Heart left ventricle (tissue), 16 donors: ENCODE results near the gene MEP1A. TPM values are rescaled to one million over a fixed set of nuclear protein-coding genes. Genes with fewer than 3 reads are reported as not detected.

Experiments used
- ATAC-seq, 4 donors: fragments of 200-7000 bp; cut with Tn5 transposase; one replicate each; pipeline ENCODE4 v1.9.1; 2020 to 2022; ENCODE audit warnings: moderate library complexity in 4 of 4, mild to moderate bottlenecking in 3 of 4, moderate number of reproducible peaks in 1 of 4
- DNase-seq, 5 donors: peaks; one replicate each; pipeline ENCODE4 v3.0.0-alpha.2; 2020
- H3K27ac ChIP-seq, 12 donors: fragments of 200-600 bp; sonication (generic) in 4 of 12; one replicate each; pipeline versions ENCODE4 v1.5.0 to v1.8.0; 2016 to 2022; ENCODE audit warnings: mild to moderate bottlenecking in 2 of 12
- H3K27me3 ChIP-seq, 9 donors: fragments of 200-600 bp; sonication (generic) in 2 of 9; one replicate each; pipeline versions ENCODE4 v1.5.1 to v1.8.0; 2016 to 2022; ENCODE audit warnings: mild to moderate bottlenecking in 3 of 9
- H3K36me3 ChIP-seq, 9 donors: fragments of 200-600 bp; sonication (generic) in 2 of 9; one replicate each; pipeline versions ENCODE4 v1.5.0 to v1.8.0; 2018 to 2022; ENCODE audit warnings: mild to moderate bottlenecking in 2 of 9
- H3K4me1 ChIP-seq, 12 donors: fragments of 200-600 bp; sonication (generic) in 4 of 12; one replicate each; pipeline versions ENCODE4 v1.5.0 to v1.8.0; 2016 to 2022; ENCODE audit warnings: mild to moderate bottlenecking in 3 of 12
- H3K4me3 ChIP-seq, 12 donors: fragments of 200-600 bp; sonication (generic) in 4 of 12; one replicate each; pipeline versions ENCODE4 v1.5.0 to v1.8.0; 2017 to 2022; ENCODE audit warnings: mild to moderate bottlenecking in 9 of 12, moderate library complexity in 4 of 12
- H3K9me3 ChIP-seq, 12 donors: fragments of 200-600 bp; sonication (generic) in 4 of 12; one replicate each; pipeline versions ENCODE4 v1.5.0 to v1.8.0; 2016 to 2022; ENCODE audit warnings: mild to moderate bottlenecking in 1 of 12
- POLR2A ChIP-seq, 2 donors: fragments of 450-650 bp; IDR thresholded peaks; one replicate each; pipeline ENCODE4 v1.6.1; 2017; ENCODE audit warnings: antibody characterized with exemption in 2 of 2, mild to moderate bottlenecking in 2 of 2, moderate library complexity in 2 of 2
- WGBS, 4 donors: extraction: QIAGEN DNeasy Blood & Tissue Kit in 2 of 4; methylation state at CpG; one replicate each; pipeline versions ENCODE4 v1.1.5 to v1.1.7; 2013 to 2018; 5-methylcytosine and 5-hydroxymethylcytosine counted together
- intact Hi-C, 10 donors: fragments of 100-400 bp; cut with DNase I; formaldehyde crosslinking; loops; one replicate each; pipeline versions ENCODE4 v1.11.1 to v1.14.2; 2022
- polyA plus RNA-seq, 2 donors: library from polyadenylated mRNA; stranded (reverse); fragments of 200-250 nt; gene quantifications; one replicate each; pipeline ENCODE4 v1.2.3, GENCODE V29; 2013
- total RNA-seq, 9 donors: library from RNA; depleted of rRNA in 2 of 9; stranded (reverse); fragments of >200 nt in 2 of 9; fragmentation: NEBNext Ultra II Directional in 3 of 9; extraction: Animal tissue kit (Norgen Biotek cat#: 25700) in 3 of 9; gene quantifications; one replicate each; pipeline versions ENCODE4 v1.1.0 to v1.2.4, GENCODE V29; 2016 to 2023
- TF ChIP-seq, protein P1 (sequence below), 12 donors: fragments of 200-600 bp; sonication (generic) in 4 of 12; IDR thresholded peaks; one replicate each; pipeline versions ENCODE4 v1.5.0 to v1.8.0; 2018 to 2022; ENCODE audit warnings: antibody characterized with exemption in 12 of 12, mild to moderate bottlenecking in 5 of 12
- donor health status: ischemic (EF 13 %, LVEDD 7.1; RV severe dilation, severe dysfunction).
- donor health status: healthy with polysubstance abuse.
- donor health status: DM: no; HTN: yes; CAD: no.
- donor health status: DM: no; HTN: no; CAD: no.
- donor health status: ischemic (EF 25% LVEDD 6.9; RV normal size, moderate dysfunction).
- donor health status: ischemic (EF 25% LVEDD 5.7; RV mildly dilated, moderate dysfunction).
- donor health status: healthy.
- donor health status: DM: yes; HTN: yes; CAD: no.
- donor health status: ischemic (EF 35%, LVEDD 5.7; RV mildly dilated, moderate dysfunction).
- donor health status: nonischemic (EF 11% LVEDD 7.7; RV severe dilation, severe dysfunction).
- donor health status: DM: yes; HTN: yes; CAD: no.
- donor health status: PGD.
- donor health status: ischemic (EF 29% LVEDD 5.4; RV normal size, mild dysfunction).
- donor health status: nonischemic (EF 23%, LVEDD 6.1; RV moderate dilation, normal function).

Gene MEP1A
- total and polyA plus RNA-seq, 11 donors, result not detected

- Histone ChIP-seq H3K4me3 (no peak overlapping the region), H3K9me3 (no peaks in the 10 kb centered on the region), H3K27me3 (no peaks in the 10 kb centered on the region), H3K27ac (no peak overlapping the region), H3K4me1 (peaks cover 0 to 13% (median 2%) of the 10 kb centered on the region in 12 donors), H3K36me3 (no peaks in the 10 kb centered on the region)
- TF ChIP-seq, protein P1, sequence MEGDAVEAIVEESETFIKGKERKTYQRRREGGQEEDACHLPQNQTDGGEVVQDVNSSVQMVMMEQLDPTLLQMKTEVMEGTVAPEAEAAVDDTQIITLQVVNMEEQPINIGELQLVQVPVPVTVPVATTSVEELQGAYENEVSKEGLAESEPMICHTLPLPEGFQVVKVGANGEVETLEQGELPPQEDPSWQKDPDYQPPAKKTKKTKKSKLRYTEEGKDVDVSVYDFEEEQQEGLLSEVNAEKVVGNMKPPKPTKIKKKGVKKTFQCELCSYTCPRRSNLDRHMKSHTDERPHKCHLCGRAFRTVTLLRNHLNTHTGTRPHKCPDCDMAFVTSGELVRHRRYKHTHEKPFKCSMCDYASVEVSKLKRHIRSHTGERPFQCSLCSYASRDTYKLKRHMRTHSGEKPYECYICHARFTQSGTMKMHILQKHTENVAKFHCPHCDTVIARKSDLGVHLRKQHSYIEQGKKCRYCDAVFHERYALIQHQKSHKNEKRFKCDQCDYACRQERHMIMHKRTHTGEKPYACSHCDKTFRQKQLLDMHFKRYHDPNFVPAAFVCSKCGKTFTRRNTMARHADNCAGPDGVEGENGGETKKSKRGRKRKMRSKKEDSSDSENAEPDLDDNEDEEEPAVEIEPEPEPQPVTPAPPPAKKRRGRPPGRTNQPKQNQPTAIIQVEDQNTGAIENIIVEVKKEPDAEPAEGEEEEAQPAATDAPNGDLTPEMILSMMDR (IDR thresholded peaks at IDR 0.05), result no peak
- TF ChIP-seq POLR2A (IDR thresholded peaks at IDR 0.05), result no peak
- ATAC-seq, result no peak
- no peak for DNase-seq
- 59 to 79% (median 65%) methylated on average over 1 of the region's 1 CpG for WGBS, 4 donors
- intact Hi-C loops, result no loop called here
Observed at GRCh38 chr6:46755865-46756264, 37.3 kb upstream of the MEP1A start.

DNA sequence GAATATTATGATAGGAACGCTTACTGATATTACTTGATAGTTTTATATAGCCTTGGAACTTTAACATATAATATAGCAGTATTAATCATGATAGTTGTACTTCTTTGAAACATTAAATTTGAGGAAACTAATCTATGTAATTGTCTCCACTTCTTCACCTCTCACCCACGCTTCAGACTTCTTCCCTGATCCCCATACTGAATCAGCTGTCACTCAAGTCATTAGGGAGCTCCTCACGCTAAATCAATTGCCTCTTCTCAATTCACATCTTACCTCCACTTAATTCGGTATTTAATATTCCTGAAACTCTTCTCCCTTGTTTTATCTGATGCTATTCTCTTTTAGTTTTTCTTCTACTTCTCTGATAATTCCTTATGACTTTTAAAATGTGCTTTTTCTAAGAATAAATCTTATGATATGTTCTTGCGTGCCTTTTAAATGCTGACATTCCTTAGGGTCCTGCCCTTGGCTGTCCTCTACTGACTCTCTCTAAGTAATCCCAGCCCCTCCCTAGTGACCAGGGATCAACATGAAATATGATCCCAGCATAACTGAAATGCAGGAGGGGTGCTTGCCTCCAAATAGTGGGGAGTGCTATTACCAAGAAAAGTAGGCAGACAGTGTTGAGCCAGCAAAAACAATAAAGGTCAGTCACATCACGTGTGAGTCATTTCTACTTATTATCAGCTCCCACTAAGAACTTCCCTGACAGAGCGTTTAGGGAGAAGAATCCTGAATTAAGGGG, 36.5 kb upstream of the MEP1A start:
- WGBS, 4 donors, result 48 to 53% (median 51%) methylated on average over 7 of the region's 7 CpGs
- no peaks in the 10 kb centered on the region for H3K9me3 ChIP-seq
- H3K27me3 ChIP-seq, result no peaks in the 10 kb centered on the region
- DNase-seq, result no peak
- peak in 3 of 4 donors; percentile 13 to 24 (median 16) for ATAC-seq
- peaks cover 0 to 13% (median 2%) of the 10 kb centered on the region in 12 donors for H3K4me1 ChIP-seq
- intact Hi-C loops, result no loop called here
- H3K27ac ChIP-seq, result no peak overlapping the region
- TF ChIP-seq POLR2A (IDR thresholded peaks at IDR 0.05), result no peak
- TF ChIP-seq, protein P1 (IDR thresholded peaks at IDR 0.05), result no peak
- no peak overlapping the region for H3K4me3 ChIP-seq
- H3K36me3 ChIP-seq, result no peaks in the 10 kb centered on the region

DNA sequence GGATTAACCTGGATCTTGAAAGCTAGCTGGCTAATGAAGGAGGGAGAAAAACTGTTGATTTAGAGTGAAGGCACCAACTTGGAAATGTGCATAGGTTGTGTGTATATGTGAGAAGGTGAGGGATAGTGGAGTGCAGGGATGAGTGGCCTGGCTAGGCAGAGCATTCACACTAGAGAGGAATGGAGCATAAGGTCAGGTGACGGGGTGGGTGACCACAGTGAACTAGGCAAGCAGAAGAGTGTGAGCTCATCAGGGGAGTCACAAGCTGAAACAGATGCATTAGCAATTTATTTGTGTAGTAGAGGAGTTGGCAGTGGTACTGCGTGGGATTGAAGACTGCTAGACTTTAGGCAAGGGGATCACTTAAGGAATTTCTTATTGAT, 36.0 kb upstream of the MEP1A start:
- ATAC-seq, result peak in 2 of 4 donors; percentile 16 to 48
- Histone ChIP-seq H3K9me3 (no peaks in the 10 kb centered on the region), H3K4me1 (peaks cover 0 to 13% (median 2%) of the 10 kb centered on the region in 12 donors), H3K36me3 (no peaks in the 10 kb centered on the region), H3K27me3 (no peaks in the 10 kb centered on the region), H3K27ac (no peak overlapping the region), H3K4me3 (no peak overlapping the region)
- 76 to 80% (median 79%) methylated on average over 2 of the region's 2 CpGs for WGBS, 4 donors
- intact Hi-C loops, result no loop called here
- TF ChIP-seq POLR2A (IDR thresholded peaks at IDR 0.05), result no peak
- TF ChIP-seq, protein P1 (IDR thresholded peaks at IDR 0.05), result no peak
- DNase-seq, result no peak

GRCh38 chr6:46758960-46759753, 34.0 kb upstream of the MEP1A start:
- no peaks in the 10 kb centered on the region for H3K9me3 ChIP-seq
- H3K4me3 ChIP-seq, result no peak overlapping the region
- H3K27ac ChIP-seq, result no peak overlapping the region
- ATAC-seq (no peak), DNase-seq (no peak)
- intact Hi-C loops, result no loop called here
- no peaks in the 10 kb centered on the region for H3K27me3 ChIP-seq
- 90 to 94% (median 93%) methylated on average over 4 of the region's 4 CpGs for WGBS, 4 donors
- TF ChIP-seq, protein P1 (IDR thresholded peaks at IDR 0.05), result no peak
- TF ChIP-seq POLR2A (IDR thresholded peaks at IDR 0.05), result no peak
- peaks cover 0 to 13% (median 2%) of the 10 kb centered on the region in 12 donors for H3K4me1 ChIP-seq
- no peaks in the 10 kb centered on the region for H3K36me3 ChIP-seq
